Upper lobe of right lung (tissue), 1 donor: ENCODE measurements around the gene DPYD. TPM values are rescaled to one million over a fixed set of nuclear protein-coding genes. Genes with fewer than 3 reads are reported as not detected.

Experiments used
- ATAC-seq: fragments of 200-7000 bp; cut with Tn5 transposase; one replicate; pipeline ENCODE4 v1.9.1; 2020; ENCODE audit warnings: mild to moderate bottlenecking, moderate library complexity
- DNase-seq: peaks from one replicate; pipeline ENCODE4 v3.0.0-alpha.2; 2020
- H3K27ac ChIP-seq: fragments of 200-600 bp; one replicate; pipeline ENCODE4 v1.8.0; 2022
- H3K27me3 ChIP-seq: fragments of 200-600 bp; one replicate; pipeline ENCODE4 v1.8.0; 2022; ENCODE audit warnings: mild to moderate bottlenecking
- H3K36me3 ChIP-seq: fragments of 200-600 bp; one replicate; pipeline ENCODE4 v1.8.0; 2022
- H3K4me1 ChIP-seq: fragments of 200-600 bp; one replicate; pipeline ENCODE4 v1.8.0; 2022
- H3K4me3 ChIP-seq: fragments of 200-600 bp; one replicate; pipeline ENCODE4 v1.8.0; 2022; ENCODE audit warnings: mild to moderate bottlenecking
- H3K9me3 ChIP-seq: fragments of 200-600 bp; one replicate; pipeline ENCODE4 v1.8.0; 2022
- intact Hi-C: fragments of 100-400 bp; cut with DNase I; formaldehyde crosslinking; loops from one replicate; pipeline ENCODE4 v1.11.0; 2022
- total RNA-seq: library from RNA; stranded (reverse); fragmentation: NEBNext Ultra II Directional; extraction: Animal tissue kit (Norgen Biotek cat#: 25700); gene quantifications from one replicate; pipeline ENCODE4 v1.2.1, GENCODE V29; 2021
- TF ChIP-seq, protein P1 (sequence below): fragments of 200-600 bp; IDR thresholded peaks from one replicate; pipeline ENCODE4 v1.8.0; 2022; ENCODE audit warnings: antibody characterized with exemption
- donor health status: DM: no; HTN: yes; CAD: no; lungs with severe emphysema.

The DPYD gene
- total RNA-seq, 1 donor from 2014 or later = 82.7 TPM

DNA sequence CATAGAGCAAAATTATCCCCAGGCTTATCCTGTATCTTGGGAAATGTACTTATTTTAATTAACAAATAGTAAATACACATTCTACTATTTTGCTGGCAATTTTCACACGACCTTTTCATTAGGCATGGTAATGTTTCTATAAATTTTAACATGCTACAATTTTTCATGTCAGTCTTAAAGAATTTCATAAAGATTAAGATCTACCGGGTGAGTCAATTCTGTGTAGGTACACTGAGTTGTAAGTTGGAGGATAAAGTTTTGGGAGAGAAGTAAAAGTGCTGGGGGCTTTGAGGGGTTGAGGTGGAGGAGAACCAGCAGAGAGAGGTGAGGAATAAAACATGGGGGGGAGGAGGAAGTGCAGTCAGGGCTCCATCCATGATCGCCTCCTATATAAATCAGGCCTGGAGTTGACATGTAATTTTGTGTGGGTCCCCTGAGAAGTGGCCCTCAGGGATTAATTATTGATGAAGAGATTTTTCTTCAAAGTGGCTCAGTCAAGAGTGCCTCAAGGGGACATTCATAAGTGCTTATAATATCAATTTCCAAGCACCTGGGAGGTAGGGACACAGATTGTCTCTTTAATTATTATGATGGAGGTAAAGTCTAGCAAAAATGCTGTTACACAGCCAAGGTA, 7.2 kb downstream of the DPYD start:
- intact Hi-C loops = no loop called here
- Histone ChIP-seq H3K4me1 (peaks cover 32% of the 10 kb centered on the region), H3K4me3 (no peak overlapping the region), H3K27me3 (no peaks in the 10 kb centered on the region), H3K36me3 (no peaks in the 10 kb centered on the region), H3K9me3 (no peaks in the 10 kb centered on the region), H3K27ac (no peak overlapping the region)
- no peak for ATAC-seq
- DNase-seq = no peak
- TF ChIP-seq, protein P1, sequence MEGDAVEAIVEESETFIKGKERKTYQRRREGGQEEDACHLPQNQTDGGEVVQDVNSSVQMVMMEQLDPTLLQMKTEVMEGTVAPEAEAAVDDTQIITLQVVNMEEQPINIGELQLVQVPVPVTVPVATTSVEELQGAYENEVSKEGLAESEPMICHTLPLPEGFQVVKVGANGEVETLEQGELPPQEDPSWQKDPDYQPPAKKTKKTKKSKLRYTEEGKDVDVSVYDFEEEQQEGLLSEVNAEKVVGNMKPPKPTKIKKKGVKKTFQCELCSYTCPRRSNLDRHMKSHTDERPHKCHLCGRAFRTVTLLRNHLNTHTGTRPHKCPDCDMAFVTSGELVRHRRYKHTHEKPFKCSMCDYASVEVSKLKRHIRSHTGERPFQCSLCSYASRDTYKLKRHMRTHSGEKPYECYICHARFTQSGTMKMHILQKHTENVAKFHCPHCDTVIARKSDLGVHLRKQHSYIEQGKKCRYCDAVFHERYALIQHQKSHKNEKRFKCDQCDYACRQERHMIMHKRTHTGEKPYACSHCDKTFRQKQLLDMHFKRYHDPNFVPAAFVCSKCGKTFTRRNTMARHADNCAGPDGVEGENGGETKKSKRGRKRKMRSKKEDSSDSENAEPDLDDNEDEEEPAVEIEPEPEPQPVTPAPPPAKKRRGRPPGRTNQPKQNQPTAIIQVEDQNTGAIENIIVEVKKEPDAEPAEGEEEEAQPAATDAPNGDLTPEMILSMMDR = no peak

DNA sequence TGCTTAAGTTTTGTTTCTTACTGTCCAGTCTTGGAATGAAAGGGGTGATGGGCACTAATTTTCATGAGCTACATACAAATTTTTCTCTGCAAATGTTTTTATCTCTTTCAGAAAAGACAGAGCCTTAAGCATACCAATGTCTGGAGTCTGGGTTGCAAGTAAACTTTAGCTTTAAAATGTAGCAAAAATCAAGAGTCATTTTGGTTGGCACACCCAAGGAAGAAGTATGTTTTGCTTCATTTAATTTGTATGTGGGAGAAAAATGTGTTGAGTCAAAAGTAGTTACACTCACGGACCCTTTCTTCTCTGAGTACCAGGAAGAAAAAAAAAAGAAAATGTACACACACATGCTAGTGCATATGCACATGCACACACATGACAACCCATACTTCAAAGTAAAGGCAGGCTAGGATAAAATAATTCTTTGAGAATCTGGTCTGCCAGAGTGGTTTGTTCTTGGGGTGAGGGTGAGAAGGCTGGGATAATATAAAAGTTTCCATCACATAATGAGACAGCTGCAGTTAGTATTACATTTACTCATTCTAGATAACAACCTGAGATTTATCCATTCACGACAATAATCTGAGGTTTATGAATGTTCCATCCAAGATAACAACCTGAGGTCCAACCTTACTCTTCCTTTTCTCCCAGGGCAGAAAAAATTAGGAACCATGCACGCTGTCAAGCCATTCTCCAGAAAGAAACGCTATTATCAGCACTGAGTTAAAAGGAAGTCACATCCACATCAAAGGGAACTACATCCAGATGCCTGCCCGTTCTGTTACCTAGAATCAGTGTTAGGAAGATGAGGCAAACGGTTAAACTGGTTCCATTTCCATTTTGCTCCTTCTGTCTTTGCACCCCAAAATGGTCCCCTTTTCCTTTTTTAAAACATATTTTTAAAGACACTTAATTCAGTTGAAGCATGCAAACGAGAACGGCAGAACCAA, 9.3 kb downstream of the DPYD start:
- H3K27ac ChIP-seq = no peak overlapping the region
- peaks cover 11% of the 10 kb centered on the region for H3K4me1 ChIP-seq
- no peaks in the 10 kb centered on the region for H3K27me3 ChIP-seq
- ATAC-seq (no peak), DNase-seq (no peak)
- no peak overlapping the region for H3K4me3 ChIP-seq
- TF ChIP-seq, protein P1 = no peak
- no peaks in the 10 kb centered on the region for H3K36me3 ChIP-seq
- intact Hi-C loops = no loop called here
- H3K9me3 ChIP-seq = no peaks in the 10 kb centered on the region

DNA sequence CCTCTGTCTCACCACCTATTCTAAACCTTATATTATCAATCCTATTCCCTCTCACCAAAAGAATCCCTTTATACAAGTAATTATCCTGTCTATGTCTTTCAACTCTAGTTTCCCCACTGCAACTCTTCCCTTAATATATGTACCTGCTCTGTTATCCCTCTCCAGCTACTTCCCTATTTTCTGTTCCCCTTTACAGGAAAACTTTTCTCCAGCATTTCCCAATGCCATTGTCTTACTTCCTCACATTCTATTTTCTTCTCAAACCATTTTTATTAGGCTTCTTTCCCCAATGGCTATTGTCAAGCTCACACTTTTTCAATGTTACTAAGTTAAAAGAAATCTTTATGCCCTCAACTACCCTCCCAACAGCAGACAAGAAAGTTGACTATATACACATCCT, 11.6 kb downstream of the DPYD start:
- H3K9me3 ChIP-seq = no peaks in the 10 kb centered on the region
- no peaks in the 10 kb centered on the region for H3K36me3 ChIP-seq
- DNase-seq = no peak
- no peak overlapping the region for H3K27ac ChIP-seq
- ATAC-seq = no peak
- intact Hi-C loops = no loop called here
- no peaks in the 10 kb centered on the region for H3K27me3 ChIP-seq
- H3K4me3 ChIP-seq = no peak overlapping the region
- H3K4me1 ChIP-seq = peaks cover 13% of the 10 kb centered on the region
- TF ChIP-seq, protein P1 = no peak

DNA sequence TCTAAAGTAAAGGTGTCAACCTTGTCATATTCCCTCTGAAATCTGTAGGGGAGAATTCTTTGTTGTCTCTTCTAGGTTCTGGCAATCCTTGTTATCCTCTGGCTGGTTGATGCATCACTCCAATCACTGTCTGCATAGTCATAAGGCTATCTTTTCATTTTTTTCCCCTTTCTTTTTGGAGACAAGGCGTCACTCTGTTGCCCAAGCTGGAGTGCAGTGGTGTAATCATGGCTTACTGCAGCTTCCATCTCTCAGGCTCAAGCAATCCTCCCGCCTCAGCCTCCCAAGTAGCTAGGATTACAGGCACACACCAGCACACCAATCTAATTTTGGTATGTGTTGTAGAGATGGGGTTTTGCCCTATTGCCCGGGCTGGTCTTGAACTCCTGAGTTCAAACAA, 12.9 kb downstream of the DPYD start:
- Histone ChIP-seq H3K4me3 (no peak overlapping the region), H3K4me1 (peaks cover 20% of the 10 kb centered on the region), H3K36me3 (no peaks in the 10 kb centered on the region), H3K9me3 (no peaks in the 10 kb centered on the region), H3K27ac (no peak overlapping the region), H3K27me3 (no peaks in the 10 kb centered on the region)
- intact Hi-C loops = no loop called here
- TF ChIP-seq, protein P1 = no peak
- peak; percentile 60 for DNase-seq
- ATAC-seq = no peak

DNA sequence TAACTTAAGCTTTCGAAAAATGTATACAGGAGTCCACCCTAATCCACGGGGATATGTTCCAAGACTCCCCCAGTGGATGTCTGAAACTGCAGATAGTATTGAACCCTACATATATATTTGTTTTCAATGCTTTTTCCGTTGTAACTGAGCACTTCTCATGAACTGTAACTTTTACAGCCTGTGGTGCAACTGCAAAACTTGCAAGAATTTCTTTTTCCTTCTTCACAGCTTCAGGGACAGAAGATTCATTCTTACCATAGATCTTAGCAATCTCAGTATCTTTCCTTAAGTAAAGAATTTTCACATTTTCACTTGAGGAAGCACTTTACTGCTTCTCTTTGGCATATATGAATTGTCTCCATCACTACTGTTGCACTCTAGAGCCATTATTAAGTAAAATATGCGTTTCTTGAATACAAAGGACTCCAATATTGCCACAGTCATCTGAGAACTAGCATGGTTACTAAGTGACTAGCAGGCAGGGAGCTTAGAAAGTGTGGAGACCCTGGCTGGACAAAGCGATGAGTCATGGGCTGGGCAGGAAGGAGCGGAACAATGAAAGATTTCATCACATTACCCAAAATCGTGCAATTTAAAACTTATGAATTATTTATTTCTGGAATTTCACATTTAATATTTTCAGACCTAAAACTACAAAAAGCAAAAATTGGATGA, 14.1 kb downstream of the DPYD start:
- Histone ChIP-seq H3K4me1 (peaks cover 22% of the 10 kb centered on the region), H3K4me3 (no peak overlapping the region), H3K27me3 (no peaks in the 10 kb centered on the region), H3K27ac (peak overlapping the region; percentile 18), H3K36me3 (no peaks in the 10 kb centered on the region), H3K9me3 (no peaks in the 10 kb centered on the region)
- intact Hi-C loops = no loop called here
- TF ChIP-seq, protein P1 = no peak
- ATAC-seq (peak; percentile 83), DNase-seq (peak; percentile 58)
